ENCODE data around the gene PTPRN. TPM values are rescaled to one million over a fixed set of nuclear protein-coding genes. Genes with fewer than 3 reads are reported as not detected.

PTPRN gene
- total and polyA plus RNA-seq, 3 donors from 2014 or later = 1.7 to 6.0 (median 3.5) TPM

GRCh38 chr2:219292616-219293015 is 16.6 kb downstream of the PTPRN start:
- no peak overlapping the region for H3K4me3 ChIP-seq
- no peak overlapping the region for H3K27ac ChIP-seq
- no peaks in the 10 kb centered on the region for H3K36me3 ChIP-seq (ENCODE audit: low read depth, missing control alignments)
- intact Hi-C loops (cut with DNase I; ENCODE audit: low total_unique reads) = loop anchor here (5.0 kb wide), 1 partner anchor 130 kb away; the partner anchor contains the start of gene NHEJ1
- no peaks in the 10 kb centered on the region for H3K27me3 ChIP-seq
- DNase-seq = no peak
- WGBS, 2 donors = 88 to 95% methylated on average over 9 of the region's 9 CpGs
- no peaks in the 10 kb centered on the region for H3K9me3 ChIP-seq
- TF ChIP-seq CTCF (IDR thresholded peaks at IDR 0.05) (no peak), POLR2A (IDR thresholded peaks at IDR 0.05) (no peak)
- H3K4me1 ChIP-seq = peaks cover 13% of the 10 kb centered on the region

GRCh38 chr2:219291910-219292490 is 17.2 kb downstream of the PTPRN start:
- Histone ChIP-seq H3K36me3 (ENCODE audit: low read depth, missing control alignments) (no peaks in the 10 kb centered on the region), H3K27ac (no peak overlapping the region), H3K4me1 (peaks cover 13% of the 10 kb centered on the region), H3K27me3 (no peaks in the 10 kb centered on the region), H3K4me3 (no peak overlapping the region), H3K9me3 (no peaks in the 10 kb centered on the region)
- WGBS, 2 donors = 73 to 86% methylated on average over 4 of the region's 4 CpGs
- DNase-seq = no peak
- no peak for TF ChIP-seq CTCF (IDR thresholded peaks at IDR 0.05)
- TF ChIP-seq POLR2A (IDR thresholded peaks at IDR 0.05) = no peak
- intact Hi-C loops (cut with DNase I; ENCODE audit: low total_unique reads) = loop anchor here (5.0 kb wide), 1 partner anchor 130 kb away; the partner anchor contains the start of gene NHEJ1

GRCh38 chr2:219291394-219291793 is 17.8 kb downstream of the PTPRN start:
- Histone ChIP-seq H3K36me3 (ENCODE audit: low read depth, missing control alignments) (no peaks in the 10 kb centered on the region), H3K4me3 (no peak overlapping the region), H3K27me3 (no peaks in the 10 kb centered on the region), H3K27ac (no peak overlapping the region), H3K4me1 (peaks cover 15% of the 10 kb centered on the region), H3K9me3 (no peaks in the 10 kb centered on the region)
- 90 to 92% methylated on average over 7 of the region's 7 CpGs for WGBS, 2 donors
- intact Hi-C loops (cut with DNase I; ENCODE audit: low total_unique reads) = loop anchor here (5.0 kb wide), 1 partner anchor 129 kb away; the partner anchor contains the start of gene NHEJ1
- DNase-seq = no peak
- no peak for TF ChIP-seq POLR2A (IDR thresholded peaks at IDR 0.05)
- TF ChIP-seq CTCF (IDR thresholded peaks at IDR 0.05) = no peak

GRCh38 chr2:219290381-219291171 is 18.6 kb downstream of the PTPRN start:
- Histone ChIP-seq H3K4me3 (no peak overlapping the region), H3K9me3 (no peaks in the 10 kb centered on the region), H3K4me1 (peaks cover 18% of the 10 kb centered on the region), H3K27ac (peak overlapping the region; percentile 80 to 88), H3K27me3 (no peaks in the 10 kb centered on the region), H3K36me3 (ENCODE audit: low read depth, missing control alignments) (no peaks in the 10 kb centered on the region)
- WGBS, 2 donors = 89% methylated on average over 15 to 16 of the region's 16 CpGs
- TF ChIP-seq CTCF (IDR thresholded peaks at IDR 0.05) (no peak), POLR2A (IDR thresholded peaks at IDR 0.05) (no peak)
- intact Hi-C loops (cut with DNase I; ENCODE audit: low total_unique reads) = loop anchor here (5.0 kb wide), 1 partner anchor 128 kb away; the partner anchor contains the start of gene NHEJ1
- DNase-seq = no peak
